Measurements from ENCODE around the gene NELL2.

The NELL2 gene

DNA sequence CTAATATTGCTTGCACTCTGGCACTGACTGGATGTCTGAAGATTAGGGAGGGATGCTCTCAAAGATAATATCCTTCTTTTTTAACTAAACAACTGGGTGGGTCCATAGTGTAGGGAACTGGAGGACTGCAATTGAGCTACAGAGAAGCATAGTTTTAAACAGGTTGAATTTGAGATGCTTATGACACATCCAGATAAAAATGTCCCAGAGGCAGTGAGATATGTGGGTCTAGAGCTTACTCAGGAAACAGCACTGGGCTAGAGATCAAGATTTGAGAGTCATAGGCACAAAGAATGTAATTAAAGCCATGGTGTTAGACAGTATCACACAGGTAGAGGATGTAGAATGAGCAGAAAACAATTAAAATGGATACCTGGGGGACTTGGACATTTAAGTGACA, 198.4 kb downstream of the NELL2 start:
- DNase-seq: no peak

DNA sequence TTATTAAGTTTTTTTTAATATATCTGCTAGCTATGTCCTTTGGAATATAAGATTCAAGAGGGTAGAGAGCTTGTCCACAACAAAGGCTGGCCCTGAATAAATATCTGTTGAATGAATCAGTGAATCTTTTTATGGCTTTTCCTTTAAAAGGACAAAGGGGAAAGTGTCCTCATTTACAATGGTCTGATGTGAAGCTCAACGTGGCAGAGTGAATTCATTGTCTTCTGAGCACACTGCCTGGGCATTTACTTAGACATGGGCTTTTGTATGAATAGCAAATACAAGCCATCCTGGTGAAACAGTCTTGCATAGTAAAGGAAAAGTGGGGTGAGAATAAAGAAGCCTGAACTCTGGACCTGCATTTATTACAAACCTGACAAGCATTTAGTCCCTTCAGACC, 201.2 kb downstream of the NELL2 start:
- DNase-seq: no peak

- DNase-seq: no peak
Observed at GRCh38 chr12:44673811-44674210, 202.3 kb downstream of the NELL2 start.

DNA sequence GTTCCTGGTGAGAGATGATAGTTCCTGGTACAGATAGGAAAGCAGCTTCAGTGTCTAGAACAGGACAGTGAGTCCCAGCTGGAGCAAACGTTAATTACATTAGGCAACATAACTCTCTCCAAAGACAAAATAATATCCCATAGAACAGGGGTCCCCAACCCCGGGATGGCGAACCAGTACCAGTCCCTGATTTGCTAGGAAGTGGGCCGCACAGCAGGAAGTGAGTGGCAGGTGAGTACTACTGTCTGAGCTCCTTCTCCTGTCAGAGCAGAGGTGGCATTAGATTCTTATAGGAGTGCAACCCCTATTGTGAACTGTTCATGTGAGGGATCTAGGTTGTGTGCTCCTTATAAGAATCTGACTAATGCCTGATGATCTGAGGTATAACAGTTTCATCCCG, 204.1 kb downstream of the NELL2 start:
- DNase-seq: no peak

- DNase-seq: no peak
Observed at GRCh38 chr12:44668443-44668842, 207.7 kb downstream of the NELL2 start.

GRCh38 chr12:44667461-44667860, 208.7 kb downstream of the NELL2 start:
- DNase-seq: no peak

DNA sequence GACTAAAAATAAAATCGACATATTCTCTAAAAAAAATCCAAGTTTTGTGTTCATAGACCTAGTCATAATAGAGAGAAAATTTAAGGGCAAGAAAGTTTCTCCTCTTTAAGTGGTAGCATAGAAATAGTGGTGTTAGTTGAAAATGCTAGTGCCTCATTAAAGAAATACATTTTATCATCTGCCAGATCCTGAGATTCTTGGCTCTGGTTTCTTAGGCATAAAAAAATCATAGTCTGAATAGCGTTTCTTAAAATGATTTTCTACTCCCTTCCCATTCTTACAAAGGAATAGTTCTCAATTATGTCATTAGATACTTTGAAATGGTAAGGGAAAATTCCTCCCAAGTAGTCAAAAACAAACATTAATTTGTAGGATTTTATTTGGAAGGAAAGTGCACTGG, 212.8 kb downstream of the NELL2 start:
- no peak for DNase-seq

- DNase-seq: no peak
Observed at GRCh38 chr12:44655846-44656245, 220.3 kb downstream of the NELL2 start.

GRCh38 chr12:44654646-44655639, 221.2 kb downstream of the NELL2 start:
- DNase-seq: no peak

DNA sequence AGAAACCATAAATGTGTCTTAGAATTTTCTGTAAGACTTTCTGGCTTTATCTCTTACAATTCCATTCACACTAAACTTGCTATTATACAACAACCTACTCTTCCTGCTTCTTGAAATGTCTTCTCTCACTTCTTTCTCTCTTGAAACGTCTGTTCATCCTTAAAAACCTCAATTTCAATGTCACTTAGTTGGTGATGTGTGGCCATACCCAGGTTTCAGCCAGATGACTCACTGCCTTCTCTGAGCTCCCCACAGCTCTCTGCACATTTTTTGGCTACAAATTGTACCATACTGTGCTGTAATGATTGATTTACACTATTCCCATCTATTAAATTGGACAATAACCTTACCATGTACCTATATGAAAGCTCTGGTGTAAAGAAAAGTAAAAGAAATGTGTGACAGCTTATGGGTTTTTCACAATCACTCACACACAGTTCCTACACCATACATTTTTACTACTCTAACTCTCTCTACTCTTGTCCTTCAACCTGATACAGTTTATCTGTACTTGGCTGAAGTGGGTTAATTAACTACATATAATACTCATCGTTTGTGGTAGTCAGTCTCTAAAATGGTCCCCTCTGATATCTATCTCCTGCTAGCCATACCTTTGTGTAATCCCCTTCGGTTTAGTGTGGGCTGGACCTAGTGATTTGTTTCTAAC, 222.1 kb downstream of the NELL2 start:
- DNase-seq: no peak

GRCh38 chr12:44649693-44650092, 226.4 kb downstream of the NELL2 start:
- DNase-seq: no peak

GRCh38 chr12:44647917-44648690, 228.0 kb downstream of the NELL2 start:
- DNase-seq: no peak

GRCh38 chr12:44640427-44641190, 235.5 kb downstream of the NELL2 start:
- DNase-seq: no peak

GRCh38 chr12:44637875-44638274, 238.2 kb downstream of the NELL2 start:
- DNase-seq: no peak

GRCh38 chr12:44628180-44628579, 247.9 kb downstream of the NELL2 start:
- DNase-seq: no peak

- DNase-seq: no peak
Observed at GRCh38 chr12:44627387-44628166, 248.5 kb downstream of the NELL2 start.

DNA sequence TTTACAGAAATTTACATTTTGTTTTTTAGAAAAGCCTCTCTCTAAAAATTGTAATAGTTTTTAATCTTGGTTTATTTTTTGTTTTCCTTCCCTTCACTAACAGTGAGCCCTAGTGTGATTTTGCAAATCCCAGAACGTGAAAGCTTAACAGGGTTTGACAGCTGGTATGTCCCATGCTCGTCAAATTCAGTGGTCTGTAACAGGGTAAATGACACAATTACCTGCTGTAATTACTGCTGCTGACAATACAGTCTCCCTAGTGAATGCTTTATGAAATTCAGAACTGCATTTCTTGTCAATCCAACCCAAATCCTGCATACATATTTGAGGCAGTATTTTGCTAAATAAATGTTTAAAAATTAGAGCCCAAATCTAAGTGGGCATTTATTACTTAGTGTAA, 249.2 kb downstream of the NELL2 start:
- DNase-seq: no peak

DNA sequence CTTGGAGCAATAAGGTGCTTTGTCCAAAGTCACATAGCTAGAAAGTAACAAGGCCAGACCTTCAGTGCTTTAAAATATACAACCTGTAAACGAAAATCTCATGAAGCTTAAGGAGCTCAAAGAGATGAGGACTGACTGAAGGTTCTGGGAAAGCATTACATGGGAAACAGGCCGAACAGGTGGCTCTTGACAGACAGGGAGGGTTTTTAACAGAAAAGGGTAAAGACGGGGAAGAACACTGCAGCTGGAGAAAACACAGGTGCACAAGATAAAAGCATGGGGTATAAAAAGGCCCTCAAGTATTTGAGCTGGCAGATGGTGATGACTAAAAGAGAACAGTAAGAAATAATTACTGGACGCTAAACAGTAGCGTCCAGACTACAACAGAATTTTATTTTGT, 257.2 kb downstream of the NELL2 start:
- DNase-seq: no peak

DNA sequence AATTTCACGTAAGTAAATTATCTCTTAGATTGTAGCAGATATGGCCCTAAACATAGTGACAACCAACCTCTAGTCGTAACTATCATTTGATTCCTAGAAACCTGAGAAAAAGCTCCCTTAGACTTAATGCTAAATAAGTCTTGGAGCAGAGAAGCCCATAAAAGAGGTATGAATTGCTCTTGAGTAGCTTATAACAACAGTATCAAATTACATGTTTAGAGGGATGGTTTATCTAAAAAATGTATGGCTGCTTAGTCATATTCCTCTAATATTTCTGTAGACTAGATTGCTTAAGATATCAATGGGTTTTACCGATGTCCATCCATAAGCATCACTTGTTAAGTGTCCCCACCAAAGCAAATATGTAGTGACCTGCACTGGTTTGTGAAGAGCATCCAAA, 259.7 kb downstream of the NELL2 start:
- DNase-seq: no peak

DNA sequence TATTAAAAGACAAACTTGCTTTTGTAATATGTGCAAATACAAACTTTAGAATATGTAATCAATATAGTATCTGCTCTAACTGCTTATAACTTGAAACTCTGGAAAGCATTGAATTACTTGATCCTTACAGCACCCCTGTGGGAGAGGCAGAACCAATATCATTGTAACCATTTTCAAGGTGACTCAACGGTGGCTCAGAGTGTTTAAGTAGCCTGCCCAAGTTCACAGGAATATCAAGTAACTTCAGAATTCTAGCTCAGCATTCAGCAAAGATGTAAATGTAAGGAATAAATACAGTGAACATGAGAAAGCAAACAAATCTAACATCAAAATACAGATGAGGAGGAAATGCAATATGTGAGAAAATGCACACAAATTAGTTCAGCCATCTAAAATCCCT, 264.6 kb downstream of the NELL2 start:
- no peak for DNase-seq

GRCh38 chr12:44603701-44604100, 272.4 kb downstream of the NELL2 start:
- no peak for DNase-seq

GRCh38 chr12:44592626-44593025, 283.5 kb downstream of the NELL2 start:
- DNase-seq: no peak

All from CD4-positive, alpha-beta T cell treated with Interleukin-12 subunit alpha and Interleukin-12 subunit beta, for 1 hour (primary cell).